Left cardiac atrium (tissue), 4 donors: ENCODE measurements around the gene CD151. TPM values are rescaled to one million over a fixed set of nuclear protein-coding genes. Genes with fewer than 3 reads are reported as not detected.

Source experiments
- ATAC-seq, 2 donors: fragments of 200-7000 bp; cut with Tn5 transposase; one replicate each; pipeline ENCODE4 v1.9.1; 2020; ENCODE audit warnings: mild to moderate bottlenecking in 2 of 2, moderate library complexity in 2 of 2
- DNase-seq: peaks from one replicate; pipeline ENCODE4 v3.0.0-alpha.2; 2020
- intact Hi-C, 2 donors: fragments of 100-400 bp; cut with DNase I; formaldehyde crosslinking; loops; one replicate each; pipeline versions ENCODE4 v1.14.1 to v1.15.1; 2022 to 2023
- total RNA-seq, 2 donors: library from RNA; stranded (reverse); fragmentation: NEBNext Ultra II Directional; extraction: Animal tissue kit (Norgen Biotek cat#: 25700); gene quantifications; one replicate each; pipeline ENCODE4 v1.2.1, GENCODE V29; 2021
- donor health status: DM: no; HTN: yes; CAD: no.
- donor health status: DM: no; HTN: yes; CAD: no; lungs with severe emphysema.
- donor health status: DM: yes; HTN: yes; CAD: no.
- donor health status: Dilated cardiomyopathy.

Gene CD151
- total RNA-seq, 2 donors from 2014 or later, result 382 to 489 TPM

DNA sequence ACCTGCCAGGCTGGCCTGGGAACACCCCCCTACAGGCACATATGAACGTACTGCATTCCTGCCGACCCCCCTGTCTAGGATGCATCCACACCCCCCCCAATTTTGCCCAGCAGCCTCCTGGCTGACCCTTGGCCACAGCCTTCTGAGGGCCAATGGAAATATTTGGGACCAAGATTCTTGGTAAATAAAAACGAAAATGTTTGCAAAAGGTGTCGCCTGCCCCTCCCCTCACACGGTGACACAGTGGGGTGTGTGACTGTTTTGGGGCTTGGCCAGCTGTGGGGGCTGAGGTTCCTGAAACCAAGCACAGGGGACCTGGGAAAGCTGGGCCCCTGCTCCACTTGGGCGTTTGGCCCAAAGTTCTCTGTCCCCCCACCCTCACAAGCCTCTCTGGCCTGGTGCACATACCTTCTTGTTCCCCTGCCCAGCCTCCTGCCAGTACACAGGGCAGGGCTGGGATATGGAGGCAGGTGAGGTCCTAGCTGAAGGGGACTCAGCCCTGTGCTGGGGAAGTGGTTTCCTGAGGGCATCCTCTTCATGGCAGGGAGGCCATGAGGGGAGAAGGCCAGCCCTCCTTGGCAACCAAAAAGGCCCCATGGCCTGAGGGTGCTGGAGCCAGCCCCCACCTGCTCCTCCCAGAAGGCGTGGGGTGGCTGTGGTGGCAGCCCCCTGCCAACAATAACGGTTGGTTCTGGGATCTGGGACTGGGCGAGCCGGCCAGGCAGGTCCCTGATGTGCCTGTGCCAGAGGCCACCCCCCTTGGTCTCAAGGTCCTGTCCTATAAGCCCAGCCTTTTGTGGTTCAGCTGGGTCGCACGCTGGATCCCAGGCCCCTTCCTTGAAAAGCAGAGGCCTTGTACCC is 7.2 kb upstream of the CD151 start:
- no peak for ATAC-seq
- intact Hi-C loops, result no loop called here
- no peak for DNase-seq

DNA sequence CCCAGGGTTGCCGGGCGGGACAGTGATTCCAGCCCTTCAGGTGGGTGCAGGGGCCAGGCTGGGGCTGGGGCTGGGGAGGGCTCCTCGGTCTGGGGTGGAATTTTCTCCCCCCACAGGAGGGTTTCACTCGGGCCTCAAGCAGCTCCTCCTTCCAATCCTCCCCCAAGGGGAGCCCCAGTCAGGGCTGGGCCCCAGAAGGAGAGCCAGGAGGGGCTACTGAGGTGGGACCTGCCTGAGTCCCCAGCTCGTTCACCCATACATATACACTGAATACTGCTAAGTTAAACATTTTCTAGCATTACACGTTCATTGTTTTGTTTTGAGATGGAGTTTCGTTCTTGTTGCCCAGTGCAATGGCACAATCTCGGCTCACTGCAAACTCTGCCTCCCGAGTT is 6.5 kb upstream of the CD151 start:
- intact Hi-C loops, result no loop called here
- no peak for DNase-seq
- ATAC-seq, result no peak

DNA sequence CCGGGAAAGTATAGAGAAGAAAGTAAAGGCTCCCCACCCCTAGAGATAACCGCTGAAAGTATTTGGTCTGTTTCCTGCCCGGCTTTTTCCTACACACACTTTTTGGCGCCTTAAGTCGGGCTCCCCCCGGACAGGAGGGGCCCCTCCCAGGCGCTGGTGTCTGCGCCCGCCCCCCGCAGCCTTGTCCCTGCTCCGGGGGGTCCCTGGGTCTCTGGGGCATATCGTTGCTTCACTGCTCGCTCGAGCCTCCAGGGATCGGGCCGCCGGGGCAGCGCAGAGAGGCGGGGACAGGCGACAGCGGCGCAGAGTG is 6.0 kb upstream of the CD151 start:
- ATAC-seq (no peak), DNase-seq (no peak)
- intact Hi-C loops, result no loop called here

DNA sequence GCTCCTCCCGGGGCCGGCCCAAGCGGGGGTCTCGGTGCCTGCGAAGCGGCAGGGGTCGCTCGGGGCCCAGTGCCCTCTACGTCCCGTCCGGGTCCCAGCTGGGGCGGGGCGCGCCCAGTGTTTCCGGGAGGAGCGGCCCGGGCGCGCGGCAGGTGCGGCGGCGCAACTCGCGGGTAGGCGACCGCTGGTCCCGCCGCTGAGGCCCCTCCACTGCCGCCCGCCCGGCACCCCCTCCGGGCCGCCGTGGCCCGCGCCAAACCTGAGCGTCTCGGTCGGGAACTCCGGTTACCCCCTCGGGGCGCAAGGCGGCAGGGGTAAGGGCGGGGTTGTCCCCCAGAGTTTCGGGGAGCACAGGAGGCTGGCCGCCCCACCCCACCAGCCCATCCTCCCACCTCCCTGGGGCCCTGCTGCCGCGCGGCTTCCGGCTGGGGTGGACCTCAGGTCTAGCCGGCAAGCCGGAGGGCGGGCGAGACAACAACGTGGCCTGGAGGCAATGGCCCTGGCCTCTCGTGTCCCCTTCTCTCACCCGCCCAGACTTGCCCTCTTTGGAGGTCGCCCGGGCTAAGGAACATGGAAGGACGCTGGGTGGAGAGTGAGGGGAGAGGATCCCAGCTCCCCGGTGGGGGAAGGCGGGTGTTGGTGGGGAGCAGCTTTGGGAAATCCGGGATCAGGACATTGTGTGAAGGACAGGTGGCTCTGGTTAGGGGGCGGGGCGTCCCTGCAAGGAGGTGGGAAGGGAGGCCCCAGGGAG is 5.4 kb upstream of the CD151 start:
- ATAC-seq (peak in 1 of 2 donors; percentile 9), DNase-seq (no peak)
- intact Hi-C loops, result no loop called here

DNA sequence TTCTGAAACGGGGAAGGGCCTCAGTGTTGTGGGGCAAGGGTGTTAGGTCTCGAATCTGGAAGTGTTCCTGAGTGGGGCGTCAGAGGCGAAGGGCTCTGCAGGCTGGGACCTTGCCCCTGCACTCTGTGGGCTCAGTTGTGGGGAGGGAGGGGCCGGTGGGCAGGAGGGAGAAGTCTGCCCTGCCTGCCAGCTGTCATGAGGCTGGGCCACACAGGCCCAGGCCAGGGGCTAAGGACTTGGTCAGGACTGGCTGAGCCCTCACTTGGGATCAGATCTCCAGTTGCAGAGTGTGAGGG is 4.9 kb upstream of the CD151 start, which contains the start of gene CRACR2B:
Gene CRACR2B (plus strand): TSS at position 23 of the 296 bp plus-strand sequence. CDS start 689 bp downstream, outside the sequence.
- ATAC-seq (no peak), DNase-seq (no peak)
- intact Hi-C loops, result no loop called here

DNA sequence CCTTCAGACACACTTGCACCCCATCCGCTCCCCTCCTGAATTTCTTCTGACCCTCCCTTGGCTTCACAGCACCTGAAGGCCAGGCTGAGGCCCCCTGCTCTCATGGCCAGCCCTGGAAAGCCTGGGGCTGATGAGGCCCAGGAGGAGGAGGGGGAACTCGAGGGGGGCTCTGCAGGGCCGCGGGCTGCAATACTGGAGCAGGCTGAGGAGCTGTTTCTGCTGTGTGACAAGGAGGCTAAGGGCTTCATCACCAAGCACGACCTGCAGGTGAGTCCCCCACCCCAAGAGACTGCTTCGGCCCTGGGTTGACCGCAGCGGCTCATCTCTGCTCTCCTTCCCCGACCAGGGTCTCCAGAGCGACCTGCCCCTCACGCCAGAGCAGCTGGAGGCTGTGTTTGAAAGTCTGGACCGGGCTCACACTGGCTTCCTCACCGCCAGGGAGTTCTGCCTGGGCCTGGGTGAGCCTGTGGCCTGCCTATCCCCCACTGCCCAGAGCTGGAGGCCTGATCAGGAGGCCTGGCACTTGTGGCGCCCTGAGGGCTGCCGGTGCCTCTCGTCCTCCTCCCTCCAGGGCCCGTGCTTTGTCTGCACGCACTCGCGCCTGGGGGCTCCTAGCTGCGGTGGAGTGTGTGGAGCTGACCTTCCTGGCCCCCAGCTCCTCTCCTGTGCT is 4.1 kb upstream of the CD151 start:
- intact Hi-C loops, result no loop called here
- ATAC-seq, result no peak
- no peak for DNase-seq

DNA sequence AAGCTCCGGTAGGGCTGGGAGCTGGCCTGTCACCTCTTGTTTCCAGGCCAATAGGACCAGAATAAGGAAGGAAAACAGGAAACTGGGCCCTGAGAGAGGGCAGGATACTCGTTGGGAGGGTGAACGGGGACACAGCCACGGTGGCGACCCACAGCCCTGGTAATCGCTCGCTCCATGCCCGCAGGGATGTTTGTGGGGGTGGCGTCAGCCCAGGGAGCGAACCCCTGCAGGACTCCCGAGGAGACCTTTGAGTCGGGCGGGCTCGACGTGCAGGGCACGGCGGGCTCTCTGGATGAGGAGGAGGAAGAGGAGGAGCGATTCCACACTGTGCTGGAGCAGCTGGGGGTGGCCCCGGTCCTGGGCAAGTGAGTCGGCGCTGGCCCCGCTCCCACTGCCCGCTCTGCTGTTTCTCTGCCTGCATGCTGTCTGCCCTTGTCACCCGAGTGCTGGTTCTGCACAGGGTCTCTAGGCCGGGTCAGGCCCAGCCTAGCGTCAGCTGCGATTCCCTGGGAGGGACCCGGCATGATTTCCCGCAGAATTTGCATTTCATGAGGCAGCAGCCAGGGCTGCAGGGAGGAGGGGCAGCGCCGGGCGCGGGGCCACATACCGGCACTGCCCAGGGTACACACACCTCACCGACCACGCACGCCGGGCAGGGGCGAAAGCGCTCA is 3.4 kb upstream of the CD151 start:
- intact Hi-C loops, result no loop called here
- ATAC-seq, result peak in 1 of 2 donors; percentile 24

DNA sequence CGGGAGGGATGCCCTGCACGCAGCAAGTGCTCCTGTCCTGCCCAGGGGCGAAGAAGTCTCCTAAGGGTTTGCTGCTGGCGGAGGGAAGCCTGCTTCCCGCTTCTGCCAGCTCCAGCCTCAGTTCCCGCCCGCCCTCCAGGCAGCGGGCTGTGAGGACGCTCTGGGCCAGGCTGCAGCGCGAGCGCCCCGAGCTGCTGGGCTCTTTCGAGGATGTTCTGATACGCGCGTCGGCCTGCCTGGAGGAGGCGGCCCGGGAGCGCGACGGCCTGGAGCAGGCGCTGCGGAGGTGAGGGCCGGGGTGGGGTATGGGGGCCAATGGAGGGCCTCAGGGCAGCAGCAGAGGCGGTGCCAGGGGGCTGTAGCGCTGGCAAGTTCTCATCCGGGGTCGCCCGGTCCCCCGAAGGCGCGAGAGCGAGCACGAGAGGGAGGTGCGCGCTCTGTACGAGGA is 2.9 kb upstream of the CD151 start:
- DNase-seq (no peak), ATAC-seq (peak in 1 of 2 donors; percentile 0)
- intact Hi-C loops, result no loop called here

More for the DNA sequence above, 3.4 kb upstream of the CD151 start:
- DNase-seq, result no peak

DNA sequence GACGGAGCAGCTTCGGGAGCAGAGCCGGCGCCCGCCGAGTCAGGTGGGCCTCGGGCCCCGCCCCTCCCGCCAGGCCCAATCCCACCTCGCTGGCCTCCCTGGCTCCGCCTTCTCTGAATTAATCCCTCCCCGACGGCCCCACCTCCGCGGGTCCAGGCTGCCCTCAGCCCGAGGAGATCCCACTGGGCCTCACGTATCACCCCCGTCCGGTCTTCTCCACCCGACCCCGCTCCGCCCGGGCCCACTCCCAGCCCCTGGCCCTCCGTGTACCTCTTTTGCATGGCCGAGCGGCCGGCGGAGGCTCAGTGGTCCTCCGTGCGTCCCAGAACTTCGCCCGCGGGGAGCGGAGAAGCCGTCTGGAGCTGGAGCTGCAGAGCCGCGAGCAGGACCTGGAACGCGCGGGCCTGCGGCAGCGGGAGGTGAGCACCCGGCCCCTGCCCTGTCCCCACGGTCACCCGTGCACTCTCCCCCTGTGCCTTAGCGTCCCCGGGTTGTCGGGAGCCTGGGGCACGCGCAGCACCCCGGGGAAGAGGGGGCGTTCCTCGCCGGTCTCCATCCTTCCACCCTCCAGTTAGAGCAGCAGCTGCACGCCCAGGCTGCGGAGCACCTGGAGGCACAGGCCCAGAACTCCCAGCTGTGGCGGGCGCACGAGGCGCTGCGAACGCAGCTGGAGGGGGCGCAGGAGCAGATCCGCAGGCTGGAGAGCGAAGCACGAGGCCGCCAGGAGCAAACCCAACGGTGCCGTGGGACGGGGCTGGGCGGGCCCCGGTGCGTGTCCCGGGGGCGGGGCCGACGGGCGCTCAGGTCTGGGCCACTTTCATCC is 2.2 kb upstream of the CD151 start:
- intact Hi-C loops, result no loop called here
- DNase-seq (peak; percentile 88), ATAC-seq (peak; percentile 51 to 63)

DNA sequence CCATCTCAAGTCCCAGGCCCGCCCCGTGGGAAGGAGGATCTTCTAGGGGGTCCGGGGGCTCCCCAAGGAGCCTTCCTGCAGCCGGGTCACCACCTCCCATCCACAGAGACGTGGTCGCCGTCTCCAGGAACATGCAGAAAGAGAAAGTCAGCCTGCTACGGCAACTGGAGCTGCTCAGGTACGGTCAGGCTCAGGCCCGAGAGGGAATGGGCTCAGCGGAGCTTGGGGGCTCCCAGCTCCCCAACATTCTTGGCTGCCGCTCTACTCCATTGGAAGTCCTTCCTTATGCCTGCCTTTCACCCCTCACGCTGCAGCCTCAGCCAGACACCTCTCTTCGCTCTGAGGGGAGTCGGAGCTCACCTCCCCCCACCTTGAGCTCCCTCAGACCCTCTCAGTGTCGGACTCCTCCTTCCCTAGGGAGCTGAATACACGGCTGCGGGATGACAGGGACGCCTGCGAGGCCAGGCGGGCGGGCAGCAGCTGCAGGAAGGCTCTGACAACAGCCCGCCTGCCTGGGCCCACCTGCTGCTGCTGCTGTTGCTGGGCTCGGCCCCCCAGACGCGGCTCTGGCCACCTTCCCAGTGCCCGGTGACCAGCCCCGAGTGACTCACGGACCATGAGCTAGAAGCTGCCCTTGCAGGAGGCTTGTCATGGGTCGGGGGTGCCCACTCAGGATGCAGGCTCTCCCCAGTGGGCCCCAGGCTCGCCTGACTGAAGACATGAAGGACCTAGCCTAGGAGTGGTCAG is 1.5 kb upstream of the CD151 start:
- ATAC-seq, result no peak
- DNase-seq, result no peak
- intact Hi-C loops, result no loop called here

DNA sequence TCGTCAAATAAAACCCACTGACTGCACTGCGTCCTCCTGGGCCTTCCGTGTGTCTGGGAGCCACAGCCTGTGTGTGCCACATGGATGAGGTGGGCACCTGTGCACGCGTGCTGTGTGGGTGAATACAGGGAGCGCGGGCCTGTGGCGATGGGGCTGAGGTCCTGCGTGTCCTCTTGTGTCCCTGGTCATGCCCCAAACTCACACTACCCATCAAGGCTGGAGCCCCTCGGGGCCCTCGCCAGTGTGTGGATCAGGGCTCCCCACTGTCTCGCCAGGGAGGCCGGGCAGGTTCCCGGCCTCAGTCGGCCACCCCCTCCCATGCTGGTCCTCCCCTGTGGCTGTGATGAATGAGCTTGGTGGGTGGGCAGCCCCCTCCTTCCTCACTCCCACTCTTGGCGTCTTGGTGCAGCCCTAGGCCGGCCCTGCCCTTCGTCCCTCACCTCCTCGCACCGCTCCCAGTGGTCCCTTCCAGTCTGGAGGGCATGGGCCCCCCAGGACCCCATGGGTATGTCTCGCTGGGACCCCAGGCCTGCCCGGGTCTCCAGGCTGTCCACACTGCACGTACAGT is 707 bp upstream of the CD151 start:
- ATAC-seq, result no peak
- DNase-seq, result no peak
- intact Hi-C loops, result no loop called here

DNA sequence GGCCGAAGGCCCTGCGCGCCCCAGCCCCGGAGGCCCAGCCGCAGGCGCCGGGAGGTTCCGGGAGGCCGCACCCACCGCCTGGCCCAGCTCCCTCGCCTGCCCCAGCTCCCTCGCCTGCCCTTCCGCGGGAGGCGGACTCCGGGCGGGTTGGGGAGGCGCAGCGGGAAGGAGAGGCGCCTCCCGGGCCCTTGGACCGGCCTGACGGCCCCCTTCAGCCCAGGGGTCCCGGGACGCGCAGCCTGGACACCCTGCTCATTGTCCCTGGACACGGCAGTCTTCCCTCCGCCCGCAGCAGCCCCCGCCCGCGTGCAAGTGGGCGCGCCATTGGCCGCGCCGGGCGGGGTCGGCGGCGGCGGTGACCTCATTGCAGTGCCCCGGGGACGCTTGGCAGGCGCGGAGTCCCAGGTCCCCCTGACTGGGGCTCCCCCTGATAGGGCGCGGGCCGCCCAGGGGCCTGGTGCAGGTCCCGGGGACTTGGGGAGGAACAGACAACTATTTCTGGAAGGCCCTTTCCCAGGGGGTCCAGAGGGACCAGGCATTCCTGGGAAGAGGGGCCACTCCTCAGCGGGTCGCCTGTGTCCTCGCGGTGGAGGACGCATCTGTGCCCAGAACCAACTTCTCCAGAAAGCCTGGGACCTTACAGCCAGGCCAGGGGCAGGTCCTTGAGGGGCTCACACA is 501 bp downstream of the CD151 start:
- ATAC-seq (peak; percentile 5 to 36), DNase-seq (peak; percentile 77)
- intact Hi-C loops, result no loop called here

DNA sequence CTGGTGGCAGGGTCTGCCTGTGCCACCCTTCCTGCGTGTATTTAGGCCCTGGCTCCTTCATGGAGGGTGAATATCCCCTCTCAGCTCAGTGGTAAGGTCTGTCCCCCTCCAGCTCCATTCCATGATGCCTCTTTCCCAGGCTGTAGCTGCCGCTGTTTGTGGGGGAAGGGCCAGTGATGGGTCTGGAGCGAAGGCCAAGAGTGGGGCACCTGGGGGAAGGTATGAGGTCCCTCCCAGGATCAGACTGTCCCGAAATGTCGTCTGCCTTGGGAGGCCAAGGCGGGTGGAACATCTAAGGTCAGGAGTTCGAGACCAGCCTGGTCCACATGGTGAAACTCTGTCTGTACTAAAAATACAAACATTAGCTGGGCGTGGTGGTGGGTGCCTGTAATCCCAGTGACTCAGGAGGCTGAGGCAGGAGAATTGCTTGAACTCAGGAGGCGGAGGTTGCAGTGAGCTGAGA is 1.1 kb downstream of the CD151 start:
- intact Hi-C loops, result no loop called here
- no peak for DNase-seq
- ATAC-seq, result no peak

DNA sequence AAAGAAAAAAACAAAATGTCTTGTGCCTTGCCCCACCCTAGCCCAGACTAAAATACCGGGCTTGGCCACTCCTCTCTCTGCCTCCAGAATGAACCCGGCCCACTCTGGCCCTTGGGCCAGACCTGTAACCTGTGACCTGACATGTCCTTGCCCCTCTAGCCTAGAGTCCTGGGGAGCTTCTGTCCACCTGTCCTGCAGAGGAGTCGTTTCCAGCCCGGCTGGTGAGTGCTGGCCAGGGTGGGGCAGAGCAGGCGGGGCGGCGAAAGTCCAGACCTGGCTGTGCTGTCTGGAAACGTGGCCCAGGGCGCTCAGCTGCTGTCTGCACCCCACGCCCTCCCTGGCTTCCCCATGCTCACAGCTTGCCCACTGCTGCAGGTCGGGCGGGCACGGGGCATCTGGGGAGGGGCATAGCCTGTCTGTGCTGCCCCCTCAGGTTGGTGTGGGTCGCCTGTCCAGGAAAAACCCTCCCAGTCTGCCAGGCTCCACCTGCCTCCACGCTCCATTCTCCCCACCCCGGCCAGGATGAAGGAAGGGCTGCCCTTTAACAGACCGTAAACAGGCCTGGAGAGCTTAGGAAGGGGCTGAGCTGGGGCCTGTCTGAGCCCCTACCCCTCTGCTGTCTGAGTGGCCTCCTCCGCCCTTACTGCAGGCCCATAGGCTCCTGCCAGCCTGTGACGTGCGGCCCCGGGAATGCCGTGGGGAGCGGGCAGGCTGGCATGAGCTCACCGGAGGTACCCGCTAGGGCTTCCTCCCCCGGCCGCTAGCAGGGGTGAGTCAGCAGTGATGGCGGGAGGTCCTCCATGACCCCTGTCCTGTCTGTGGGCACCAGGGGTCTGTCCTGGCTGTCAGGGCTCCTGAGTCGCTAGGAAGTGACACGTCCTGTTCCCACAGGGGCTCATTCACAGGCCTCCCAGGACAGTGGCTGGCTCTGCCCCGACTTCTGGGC is 1.9 kb downstream of the CD151 start:
- intact Hi-C loops, result no loop called here

DNA sequence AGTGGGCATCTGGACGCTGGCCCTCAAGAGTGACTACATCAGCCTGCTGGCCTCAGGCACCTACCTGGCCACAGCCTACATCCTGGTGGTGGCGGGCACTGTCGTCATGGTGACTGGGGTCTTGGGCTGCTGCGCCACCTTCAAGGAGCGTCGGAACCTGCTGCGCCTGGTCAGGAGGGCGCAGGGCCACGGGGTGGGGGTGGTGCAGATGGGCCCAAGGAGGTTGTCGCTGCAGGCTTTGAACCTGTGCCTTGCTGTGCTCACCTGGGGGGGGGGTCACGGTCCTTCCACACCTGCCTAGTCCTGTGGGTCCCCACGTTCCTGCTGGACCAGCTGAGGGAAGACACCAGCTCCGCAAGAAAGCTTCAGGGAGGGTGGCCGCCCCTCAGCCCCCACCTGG is 3.5 kb downstream of the CD151 start:
- intact Hi-C loops, result no loop called here
- DNase-seq (no peak), ATAC-seq (no peak)

More for the DNA sequence above, 1.9 kb downstream of the CD151 start:
- peak; percentile 43 to 62 for ATAC-seq
- DNase-seq, result peak; percentile 86

DNA sequence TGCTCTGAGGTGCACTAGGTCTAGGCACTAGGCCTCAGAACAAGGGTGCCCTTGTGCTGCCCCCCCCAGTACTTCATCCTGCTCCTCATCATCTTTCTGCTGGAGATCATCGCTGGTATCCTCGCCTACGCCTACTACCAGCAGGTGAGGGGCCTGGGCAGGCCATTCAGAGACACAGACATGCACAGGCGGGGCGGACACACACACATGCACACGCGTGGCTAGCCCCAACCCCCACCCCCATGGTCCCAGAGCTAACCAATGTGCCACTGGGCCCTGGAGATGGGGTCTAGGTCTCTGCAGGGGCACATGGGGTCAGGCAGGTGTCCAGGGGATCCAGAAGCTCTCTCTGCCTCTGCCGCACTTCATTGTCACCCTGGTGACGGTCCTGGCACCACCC is 3.9 kb downstream of the CD151 start:
- intact Hi-C loops, result no loop called here
- DNase-seq (no peak), ATAC-seq (no peak)
